ENCODE data around the gene CARD18.

Gene CARD18

DNA sequence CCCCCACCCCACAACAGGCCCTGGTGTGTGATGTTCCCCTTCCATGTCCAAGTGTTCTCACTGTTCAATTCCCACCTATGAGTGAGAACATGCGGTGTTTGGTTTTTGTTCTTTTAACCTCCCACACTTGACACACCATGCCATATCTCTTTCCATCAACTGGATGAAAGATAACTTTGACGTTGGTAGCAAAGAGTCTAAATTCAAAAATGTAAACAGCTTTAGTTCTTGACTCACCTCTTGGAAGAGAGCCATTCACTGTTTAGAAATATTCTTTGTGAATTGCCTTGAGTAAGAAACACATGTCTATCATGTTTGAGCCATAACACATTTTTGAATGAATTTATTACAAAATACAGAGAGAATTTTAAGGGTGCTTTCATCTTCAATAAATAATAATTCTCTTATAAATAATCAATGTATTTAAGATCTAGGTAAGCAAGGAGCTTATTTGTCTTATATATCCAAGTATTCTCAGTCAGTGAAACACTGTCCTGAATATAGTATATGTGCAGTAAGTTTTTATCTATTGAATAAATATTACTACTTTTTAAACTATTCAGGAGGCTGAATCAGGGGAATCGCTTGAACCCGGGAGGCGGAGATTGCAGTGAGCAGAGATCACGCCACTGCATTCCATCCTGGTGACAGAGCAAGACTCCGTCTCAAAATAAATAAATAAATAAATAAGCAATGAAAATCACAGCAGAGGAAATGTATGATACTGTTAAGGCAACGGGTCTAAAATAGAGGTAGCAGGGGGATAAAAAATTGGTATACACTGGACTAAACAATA, 6.7 kb downstream of the CARD18 start:
- TF ChIP-seq, protein P1, sequence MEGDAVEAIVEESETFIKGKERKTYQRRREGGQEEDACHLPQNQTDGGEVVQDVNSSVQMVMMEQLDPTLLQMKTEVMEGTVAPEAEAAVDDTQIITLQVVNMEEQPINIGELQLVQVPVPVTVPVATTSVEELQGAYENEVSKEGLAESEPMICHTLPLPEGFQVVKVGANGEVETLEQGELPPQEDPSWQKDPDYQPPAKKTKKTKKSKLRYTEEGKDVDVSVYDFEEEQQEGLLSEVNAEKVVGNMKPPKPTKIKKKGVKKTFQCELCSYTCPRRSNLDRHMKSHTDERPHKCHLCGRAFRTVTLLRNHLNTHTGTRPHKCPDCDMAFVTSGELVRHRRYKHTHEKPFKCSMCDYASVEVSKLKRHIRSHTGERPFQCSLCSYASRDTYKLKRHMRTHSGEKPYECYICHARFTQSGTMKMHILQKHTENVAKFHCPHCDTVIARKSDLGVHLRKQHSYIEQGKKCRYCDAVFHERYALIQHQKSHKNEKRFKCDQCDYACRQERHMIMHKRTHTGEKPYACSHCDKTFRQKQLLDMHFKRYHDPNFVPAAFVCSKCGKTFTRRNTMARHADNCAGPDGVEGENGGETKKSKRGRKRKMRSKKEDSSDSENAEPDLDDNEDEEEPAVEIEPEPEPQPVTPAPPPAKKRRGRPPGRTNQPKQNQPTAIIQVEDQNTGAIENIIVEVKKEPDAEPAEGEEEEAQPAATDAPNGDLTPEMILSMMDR (IDR thresholded peaks at IDR 0.05; ENCODE audit: low read depth, low read length), result no peak
- Histone ChIP-seq H3K9me3 (no peaks in the 10 kb centered on the region), H3K4me3 (ENCODE audit: low read depth, low read length) (no peak overlapping the region), H3K27me3 (no peaks in the 10 kb centered on the region), H3K36me3 (no peaks in the 10 kb centered on the region), H3K4me1 (no peaks in the 10 kb centered on the region)
- DNase-seq, result no peak

DNA sequence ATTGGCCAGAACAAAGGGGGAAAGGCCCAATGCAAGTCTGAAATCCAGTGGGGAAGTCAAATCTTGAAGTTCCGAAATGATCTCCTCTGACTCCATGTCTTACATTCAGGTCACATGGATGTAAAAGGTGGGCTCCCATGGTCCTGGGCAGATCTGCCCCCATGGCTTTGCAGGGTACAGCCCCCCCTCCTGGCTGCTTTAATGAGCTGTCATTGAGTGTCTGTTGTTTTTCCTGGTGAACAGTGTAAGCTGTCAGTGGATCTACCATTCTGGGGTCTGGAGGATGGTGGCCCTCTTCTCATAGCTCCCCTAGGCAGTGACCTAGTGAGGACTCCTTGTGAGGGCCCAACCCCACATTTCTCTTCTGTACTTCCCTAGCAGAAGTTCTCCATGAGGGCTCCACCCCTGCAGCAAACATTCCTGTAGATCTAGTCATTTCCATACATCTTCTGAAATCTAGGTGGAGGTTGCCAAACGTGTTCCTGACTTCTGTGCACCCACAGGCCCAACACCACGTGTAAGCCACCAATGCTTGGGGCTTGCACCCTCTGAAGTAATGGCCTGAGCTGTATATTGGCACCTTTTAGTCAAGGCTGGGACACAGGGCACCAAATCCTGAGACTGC, 9.3 kb downstream of the CARD18 start:
- DNase-seq, result no peak
- Histone ChIP-seq H3K36me3 (no peaks in the 10 kb centered on the region), H3K27me3 (no peaks in the 10 kb centered on the region), H3K9me3 (no peaks in the 10 kb centered on the region), H3K4me3 (ENCODE audit: low read depth, low read length) (no peak overlapping the region), H3K4me1 (no peaks in the 10 kb centered on the region)
- TF ChIP-seq, protein P1 (IDR thresholded peaks at IDR 0.05; ENCODE audit: low read depth, low read length), result no peak; the same call in 1 of the 2 replicates

- H3K4me3 ChIP-seq (ENCODE audit: low read depth, low read length), result no peak overlapping the region
- DNase-seq, result no peak
- no peaks in the 10 kb centered on the region for H3K36me3 ChIP-seq
- no peaks in the 10 kb centered on the region for H3K4me1 ChIP-seq
- TF ChIP-seq, protein P1 (IDR thresholded peaks at IDR 0.05; ENCODE audit: low read depth, low read length), result no peak
- H3K9me3 ChIP-seq, result no peaks in the 10 kb centered on the region
- H3K27me3 ChIP-seq, result no peaks in the 10 kb centered on the region
Measured at GRCh38 chr11:105124756-105125155, 14.8 kb downstream of the CARD18 start.

DNA sequence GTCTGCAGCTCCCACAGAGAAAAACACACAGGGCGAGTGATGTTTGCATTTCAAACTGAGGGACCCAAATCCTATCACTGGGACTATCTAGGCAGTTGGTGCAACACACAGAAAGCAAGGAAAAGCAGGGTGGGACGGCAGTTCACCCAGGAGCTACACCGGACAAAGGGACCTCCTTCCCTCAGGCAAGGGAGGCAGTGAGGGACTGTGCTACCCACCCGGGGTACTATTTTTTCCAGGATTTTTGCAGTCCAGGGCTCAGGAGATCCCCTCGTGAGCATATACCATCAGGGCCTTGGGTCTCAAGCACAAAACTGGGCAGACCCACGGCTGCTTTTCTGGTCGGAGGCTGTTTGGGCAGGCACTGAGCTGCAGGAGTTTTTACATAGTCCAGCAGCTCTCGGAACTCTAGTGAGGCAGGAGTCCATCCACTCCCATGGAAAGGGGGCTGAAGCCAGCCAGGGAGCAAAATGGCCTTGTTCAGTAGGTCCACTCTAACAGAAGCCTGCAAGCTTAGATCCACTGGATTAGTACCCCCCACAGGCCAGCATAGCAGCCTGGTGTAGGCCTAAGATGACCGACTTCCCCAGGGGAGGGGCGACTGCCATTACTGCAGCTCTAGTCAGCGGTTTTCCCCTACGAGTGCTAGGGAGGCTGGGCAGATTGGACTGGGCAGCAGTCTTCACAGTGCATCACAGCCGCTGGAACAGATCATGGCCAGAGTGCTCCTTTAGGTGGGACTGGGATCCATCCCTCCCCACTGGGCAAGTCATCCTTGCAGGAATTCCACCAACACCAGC, 28.2 kb downstream of the CARD18 start:
- Histone ChIP-seq H3K4me1 (no peaks in the 10 kb centered on the region; the same call in 1 of the 2 replicates), H3K4me3 (ENCODE audit: low read depth, low read length) (no peak overlapping the region), H3K27me3 (no peaks in the 10 kb centered on the region; the same call in 1 of the 2 replicates), H3K36me3 (no peaks in the 10 kb centered on the region), H3K9me3 (no peaks in the 10 kb centered on the region)
- TF ChIP-seq, protein P1 (IDR thresholded peaks at IDR 0.05; ENCODE audit: low read depth, low read length), result no peak
- DNase-seq, result no peak

DNA sequence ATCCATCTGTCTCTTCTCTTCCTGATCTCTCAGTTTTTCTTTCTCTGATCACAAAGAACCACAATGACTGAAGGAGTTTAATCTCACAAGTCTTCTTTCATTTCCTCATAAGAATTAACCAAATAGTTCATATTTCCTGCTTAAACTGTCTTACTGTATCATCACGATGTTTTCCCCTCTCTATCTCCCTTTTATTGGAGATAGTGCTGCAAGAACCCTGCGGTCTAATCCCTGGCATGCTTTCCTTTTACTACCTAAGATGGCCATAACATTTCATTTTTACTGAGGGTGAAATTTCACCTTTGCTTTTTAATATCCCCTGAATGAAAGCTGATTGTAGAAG, 28.9 kb downstream of the CARD18 start:
- TF ChIP-seq, protein P1 (IDR thresholded peaks at IDR 0.05; ENCODE audit: low read depth, low read length), result no peak
- no peak overlapping the region for H3K4me3 ChIP-seq (ENCODE audit: low read depth, low read length)
- H3K9me3 ChIP-seq, result no peaks in the 10 kb centered on the region
- H3K27me3 ChIP-seq, result no peaks in the 10 kb centered on the region; the same call in 1 of the 2 replicates
- no peaks in the 10 kb centered on the region for H3K36me3 ChIP-seq
- no peaks in the 10 kb centered on the region; the same call in 1 of the 2 replicates for H3K4me1 ChIP-seq
- DNase-seq, result no peak

All from BE2C (cell line).